ENCODE data around the gene GALNTL6.
"Not testable (repeated sequence)": the region's sequence is repeated elsewhere in the genome, so short reads cannot be mapped to it uniquely, and the experiment has no call there.

The GALNTL6 gene

DNA sequence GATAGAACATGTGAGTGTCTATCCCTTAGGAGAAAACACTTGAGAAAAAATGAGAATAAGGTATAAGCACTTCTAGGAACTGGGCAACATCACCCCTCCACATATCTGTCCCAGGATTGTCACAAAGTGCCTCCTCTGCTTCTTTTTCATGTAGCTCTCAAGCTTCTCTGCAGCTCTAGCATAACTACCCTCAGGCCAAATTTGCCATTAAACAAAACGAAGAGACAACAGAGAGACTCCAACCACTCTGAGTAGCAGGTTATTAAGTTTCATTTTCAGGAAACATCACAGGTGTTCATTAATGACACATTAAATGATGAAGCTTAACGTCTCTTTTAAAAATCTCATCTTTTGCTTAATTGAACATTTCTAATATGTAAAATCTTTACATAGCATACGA is 580.0 kb downstream of the GALNTL6 start:
- no peak for DNase-seq (ENCODE audit: low spot score)

DNA sequence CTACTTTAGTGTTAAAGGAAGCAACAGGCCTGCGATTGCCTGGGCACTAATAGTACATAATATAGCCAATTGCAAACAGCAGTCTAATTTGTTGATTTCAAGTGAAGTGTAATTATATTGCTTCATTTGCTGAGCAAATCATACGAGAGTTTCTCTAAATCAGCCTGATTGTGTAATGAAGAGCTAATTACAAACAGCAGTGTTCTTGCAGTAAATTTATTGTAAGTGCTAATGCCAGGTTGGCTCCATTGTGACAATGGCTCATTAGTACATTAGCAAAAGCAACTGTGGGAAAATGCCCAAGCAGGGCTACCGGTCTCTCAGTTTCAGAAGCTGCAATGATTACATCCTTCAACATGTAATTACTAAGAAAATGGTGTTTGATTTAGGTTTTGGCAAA is 591.5 kb downstream of the GALNTL6 start:
- no peak for DNase-seq (ENCODE audit: low spot score)

DNA sequence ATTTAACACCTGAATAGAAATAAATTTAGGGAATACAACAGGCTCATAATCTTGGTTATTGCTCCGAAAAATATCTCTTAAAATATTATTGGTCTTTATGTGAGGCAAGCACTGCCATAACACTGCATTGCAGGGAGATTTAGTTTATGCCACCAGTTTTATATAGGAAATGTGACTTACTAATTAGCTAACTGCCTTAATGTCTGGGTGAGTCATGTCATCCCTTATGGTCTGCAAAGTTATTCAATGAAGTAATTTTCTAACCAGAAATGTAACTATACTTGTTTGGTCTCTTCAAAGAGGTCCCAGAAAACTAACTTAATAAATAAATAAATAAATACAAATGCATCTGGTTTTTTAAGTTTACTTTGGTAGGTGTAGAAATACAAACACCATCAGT is 597.2 kb downstream of the GALNTL6 start:
- no peak for DNase-seq (ENCODE audit: low spot score)

DNA sequence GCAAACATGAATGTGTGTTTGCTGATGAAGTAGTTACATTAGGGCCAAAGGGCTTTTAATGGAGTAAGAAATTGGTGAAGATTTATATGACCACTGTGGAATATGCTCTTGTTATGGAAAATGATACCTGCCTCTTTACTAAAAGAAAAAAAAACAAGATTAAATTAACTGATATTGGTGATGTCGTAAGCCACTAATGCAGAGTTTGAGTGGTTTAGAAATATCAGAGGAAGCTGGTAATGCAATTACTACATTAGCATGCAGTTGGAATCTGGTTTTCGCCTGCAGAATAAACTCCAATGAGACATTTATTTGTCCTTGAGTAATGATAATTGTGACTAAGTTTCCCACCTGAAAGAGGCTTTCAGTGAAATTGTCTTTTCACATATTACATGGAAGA is 597.9 kb downstream of the GALNTL6 start:
- no peak for DNase-seq (ENCODE audit: low spot score)

DNA sequence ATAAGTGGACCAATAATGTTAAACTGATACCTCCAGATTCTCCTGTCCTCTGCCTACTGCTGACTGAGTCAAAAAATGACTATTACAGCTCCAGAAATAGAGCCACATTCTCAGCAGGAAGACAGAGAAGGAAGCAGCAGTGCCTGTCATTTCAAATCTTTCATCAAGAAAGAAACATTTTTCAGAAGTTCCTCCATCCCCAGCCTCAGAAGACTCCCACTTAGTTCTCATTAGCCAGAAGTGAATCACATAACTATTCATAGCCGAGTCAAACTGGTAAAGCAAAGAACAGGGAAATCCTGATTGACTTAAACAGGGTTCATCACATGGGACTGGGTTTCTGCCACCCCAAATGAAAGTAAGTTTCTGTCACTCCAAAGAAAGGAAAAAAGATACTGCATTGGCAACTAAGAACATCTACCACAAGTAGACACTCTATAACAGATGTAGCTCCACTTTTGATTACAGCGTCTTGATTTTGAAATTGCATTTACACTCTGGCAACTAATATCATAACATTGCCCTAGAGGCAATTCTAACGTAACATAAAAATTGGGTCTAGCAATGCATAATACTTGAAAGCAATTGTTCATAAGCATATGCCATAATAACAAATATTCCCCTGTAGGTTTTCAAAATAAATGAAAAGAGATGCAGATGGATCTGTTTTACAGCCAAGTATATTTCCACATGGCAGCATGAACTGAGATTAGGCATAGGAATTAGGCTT is 599.8 kb downstream of the GALNTL6 start:
- no peak for DNase-seq (ENCODE audit: low spot score)

DNA sequence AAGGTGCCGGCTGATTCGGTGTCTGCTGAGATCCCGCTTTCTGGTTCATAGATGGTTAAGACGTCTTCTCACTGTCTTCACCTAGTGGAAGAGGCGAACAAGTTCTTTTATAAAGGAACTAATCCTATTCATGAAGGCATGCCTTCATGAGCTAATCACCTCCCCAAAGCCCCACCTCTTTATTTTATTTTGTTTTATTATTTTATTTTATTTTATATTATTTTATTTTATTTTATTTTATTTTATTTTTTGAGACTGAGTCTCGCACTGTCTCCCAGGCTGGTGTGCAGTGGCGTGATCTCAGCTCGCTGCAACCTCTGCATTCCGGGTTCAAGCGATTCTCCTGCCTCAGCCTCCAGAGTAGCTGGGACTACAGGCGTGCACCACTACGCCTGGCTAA is 615.8 kb downstream of the GALNTL6 start:
- not testable (repeated sequence) for DNase-seq (ENCODE audit: low spot score)

DNA sequence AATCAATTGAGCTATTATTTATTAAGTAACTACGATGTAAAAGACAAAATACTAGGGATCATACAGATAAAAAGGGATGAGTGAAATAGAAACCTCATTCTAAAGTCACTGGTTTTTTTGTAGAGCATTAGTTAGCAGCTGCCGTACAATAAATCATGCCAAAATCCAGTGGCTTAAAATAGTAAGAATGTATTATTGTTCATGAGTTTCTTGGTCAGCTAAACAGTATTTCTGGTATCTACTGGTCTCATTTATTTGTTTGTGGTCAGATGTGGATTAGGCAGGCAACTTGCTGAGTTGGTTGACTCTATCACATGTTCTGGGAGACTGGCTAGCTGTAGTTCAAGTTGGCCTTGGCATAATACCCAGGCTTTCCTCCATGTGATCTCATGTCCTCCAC is 667.3 kb downstream of the GALNTL6 start:
- no peak for DNase-seq (ENCODE audit: low spot score)

DNA sequence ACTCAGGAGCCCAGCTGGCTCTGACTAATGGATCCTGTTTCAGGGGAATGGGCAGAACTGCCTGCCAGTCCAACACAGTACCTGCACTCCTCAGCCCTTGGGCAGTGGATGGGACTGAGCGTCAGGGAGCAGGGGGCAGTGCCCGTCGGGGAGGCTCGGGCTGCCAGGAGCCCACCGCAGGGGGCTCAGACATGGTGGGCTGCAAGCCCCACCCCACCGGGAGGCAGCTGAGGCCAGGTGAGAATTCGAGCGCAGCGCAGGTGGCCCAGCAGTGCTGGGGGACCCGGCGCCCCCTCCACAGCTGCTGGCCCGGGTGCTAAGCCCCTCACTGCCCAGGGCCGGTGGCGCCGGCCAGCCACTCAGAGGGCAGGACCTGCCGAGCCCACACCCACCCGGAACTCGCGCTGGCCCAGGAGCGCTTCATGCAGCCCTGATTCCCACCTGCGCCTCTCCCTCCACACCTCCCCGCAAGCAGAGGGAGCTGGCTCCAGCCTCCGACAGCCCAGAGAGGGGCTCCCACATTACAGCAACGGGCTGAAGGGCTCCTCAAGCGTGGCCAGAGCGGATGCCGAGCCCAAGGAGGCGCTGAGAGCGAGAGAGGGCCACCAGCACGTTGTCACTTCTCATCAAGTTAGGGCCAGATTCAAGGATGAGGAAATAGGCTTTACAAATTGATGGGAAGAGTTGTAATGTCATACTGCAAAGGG is 668.8 kb downstream of the GALNTL6 start:
- no peak for DNase-seq (ENCODE audit: low spot score)

DNA sequence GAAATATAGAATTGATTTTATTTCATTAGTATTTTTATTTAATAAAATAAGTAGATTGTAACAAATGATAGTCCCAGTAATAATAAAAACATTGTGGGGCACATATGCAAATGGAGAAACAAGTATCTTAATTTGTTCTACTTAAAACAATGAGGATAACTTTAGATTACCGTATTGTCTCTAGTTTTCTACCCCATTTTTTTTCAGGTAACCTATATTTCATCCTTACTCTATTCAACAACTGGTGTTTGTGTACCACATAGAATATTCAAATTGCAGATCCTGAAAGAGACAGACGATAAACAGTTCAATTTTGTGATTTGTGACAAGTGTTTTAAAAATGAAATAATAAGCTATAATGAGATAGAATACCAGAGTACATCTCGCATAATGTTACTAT is 671.8 kb downstream of the GALNTL6 start:
- DNase-seq (ENCODE audit: low spot score): no peak

DNA sequence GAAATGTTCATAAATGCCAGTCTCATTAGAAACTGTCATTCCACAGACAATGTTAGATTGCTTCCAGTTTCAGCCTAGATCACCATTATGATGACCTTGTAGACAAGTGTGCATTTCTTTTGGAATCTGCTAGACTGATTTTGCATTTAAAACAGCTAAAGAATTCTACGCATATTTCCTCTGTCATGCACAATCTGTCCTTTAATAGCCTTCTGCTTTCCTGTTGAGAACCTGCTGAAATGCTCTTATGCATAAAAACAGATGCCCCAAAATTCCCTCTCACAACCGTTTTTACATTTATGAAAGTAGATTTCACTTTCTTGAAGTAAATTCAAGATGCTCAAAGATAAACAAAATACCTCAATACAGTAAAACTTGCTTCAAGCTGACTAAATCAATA is 673.3 kb downstream of the GALNTL6 start:
- DNase-seq (ENCODE audit: low spot score): no peak

DNA sequence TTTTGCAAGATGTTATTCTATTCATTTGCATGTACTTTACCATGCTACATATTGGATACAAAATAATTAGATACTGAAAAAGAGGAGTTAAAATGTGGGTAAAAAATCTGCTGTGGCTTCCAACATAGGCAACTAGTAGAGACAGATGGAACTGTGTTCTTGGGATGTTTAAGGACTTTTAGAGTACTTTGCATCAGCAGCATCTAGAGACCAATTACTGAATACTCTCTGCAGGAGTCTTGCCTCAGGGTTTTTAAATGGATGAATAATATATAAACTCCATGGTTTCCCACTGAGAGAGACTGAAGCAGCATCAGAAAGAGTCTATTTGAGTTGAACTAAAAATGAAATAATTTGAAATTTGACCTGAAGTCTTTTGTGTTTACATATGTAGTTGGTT is 676.7 kb downstream of the GALNTL6 start:
- DNase-seq (ENCODE audit: low spot score): peak; percentile 0

DNA sequence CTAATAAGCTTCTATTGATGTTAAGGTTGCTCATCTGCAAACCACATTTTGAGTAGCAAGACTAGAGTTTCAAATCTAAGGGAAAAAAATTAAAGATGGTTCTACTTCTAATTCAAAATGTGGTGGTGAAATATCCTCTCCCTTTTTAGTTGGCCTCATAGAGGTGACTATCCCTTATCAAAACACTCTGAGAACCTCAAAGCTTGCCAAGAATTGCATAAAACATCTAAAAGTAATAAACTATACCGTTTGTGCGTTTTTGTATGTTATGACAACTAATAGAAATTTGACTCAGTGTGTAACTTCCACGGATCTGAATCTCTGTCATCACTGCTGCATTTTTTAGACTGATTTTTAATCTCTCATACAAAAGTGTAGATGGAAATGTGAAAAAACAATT is 682.6 kb downstream of the GALNTL6 start:
- DNase-seq (ENCODE audit: low spot score): peak; percentile 0

DNA sequence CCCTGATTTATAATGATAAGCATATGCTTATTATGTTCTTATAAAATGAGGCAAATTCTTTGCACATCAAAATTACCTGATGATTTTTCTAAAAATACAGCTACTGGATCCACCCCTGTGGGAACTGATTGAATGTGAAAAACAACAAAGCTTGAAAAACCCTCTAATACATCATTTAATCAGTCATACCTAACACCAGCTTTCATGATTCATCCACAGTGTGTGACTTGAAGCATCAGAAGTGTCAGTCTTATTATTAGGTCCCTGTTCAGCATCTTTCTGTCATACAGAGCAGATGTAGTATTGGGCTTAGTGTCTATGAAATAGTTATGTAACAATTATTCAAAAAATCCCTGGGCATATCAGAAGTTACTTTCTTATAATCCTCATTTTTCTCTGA is 684.1 kb downstream of the GALNTL6 start:
- peak; percentile 48 for DNase-seq (ENCODE audit: low spot score)

DNA sequence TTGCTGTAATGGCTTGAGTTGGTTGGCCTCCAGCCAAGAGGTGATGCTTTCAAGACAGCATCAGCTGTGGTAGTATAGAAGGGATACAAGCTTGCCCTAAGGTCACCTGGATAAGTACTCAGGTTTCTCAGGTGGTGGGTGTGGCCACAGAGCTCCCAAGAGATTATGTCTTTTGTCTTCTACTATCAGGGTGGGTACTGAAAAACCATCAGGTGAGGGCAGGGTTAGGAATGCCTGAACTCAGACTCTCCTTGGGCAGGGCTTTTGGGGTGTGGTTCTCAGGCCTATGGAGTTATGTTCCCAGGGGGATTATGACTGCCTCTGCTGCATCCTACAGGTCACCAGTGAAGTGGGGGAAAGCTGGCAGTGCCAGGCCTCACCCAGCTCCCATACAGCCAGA is 700.8 kb downstream of the GALNTL6 start:
- DNase-seq (ENCODE audit: low spot score): no peak

DNA sequence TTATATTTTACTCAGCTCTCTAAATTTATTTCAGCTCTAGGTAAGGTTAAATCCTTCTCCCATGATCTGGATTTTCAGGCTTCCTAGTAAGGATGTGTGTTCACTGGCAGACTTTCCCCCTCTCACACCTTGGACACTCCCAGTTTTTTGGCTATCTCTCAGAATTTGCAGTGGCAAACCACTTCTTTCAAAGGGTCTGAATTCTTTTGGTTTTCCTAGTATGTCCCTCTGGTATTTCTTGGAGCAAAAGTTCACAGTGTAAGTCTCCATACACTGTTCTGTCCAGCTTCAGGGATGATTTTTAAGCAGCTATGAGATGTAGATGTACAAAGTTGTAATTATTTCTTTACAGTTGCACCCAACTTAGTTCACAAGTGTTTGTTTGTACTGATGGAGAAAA is 701.6 kb downstream of the GALNTL6 start:
- DNase-seq (ENCODE audit: low spot score): no peak

DNA sequence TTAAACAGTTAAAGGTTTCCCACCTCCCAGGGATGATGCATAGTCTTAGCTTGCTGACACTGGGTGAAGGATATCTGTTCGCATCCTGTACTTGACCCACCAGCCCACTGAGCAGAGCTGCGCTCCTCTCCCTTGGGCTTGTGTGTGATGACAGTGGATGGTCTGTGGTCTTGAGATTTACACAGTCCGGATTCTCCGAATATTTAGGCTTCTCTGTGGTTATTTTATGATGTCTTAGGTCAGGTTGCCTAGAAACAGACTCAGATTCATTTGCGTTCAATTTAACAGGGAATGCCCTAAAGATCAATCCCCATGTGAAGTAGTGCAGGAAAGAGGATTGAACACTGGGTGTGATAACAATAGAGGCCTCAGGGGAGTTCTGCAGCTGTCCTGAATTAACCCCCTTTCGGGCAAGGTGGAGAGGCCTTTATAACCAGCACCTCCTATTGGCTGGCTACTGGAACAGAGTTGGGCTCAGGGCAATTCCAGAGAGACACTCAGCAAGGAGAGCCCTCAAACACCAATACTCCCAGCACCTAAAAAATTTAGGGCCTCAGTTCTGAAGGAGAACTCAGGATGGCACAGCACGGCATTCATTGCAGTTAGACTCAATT is 702.2 kb downstream of the GALNTL6 start:
- no peak for DNase-seq (ENCODE audit: low spot score)

DNA sequence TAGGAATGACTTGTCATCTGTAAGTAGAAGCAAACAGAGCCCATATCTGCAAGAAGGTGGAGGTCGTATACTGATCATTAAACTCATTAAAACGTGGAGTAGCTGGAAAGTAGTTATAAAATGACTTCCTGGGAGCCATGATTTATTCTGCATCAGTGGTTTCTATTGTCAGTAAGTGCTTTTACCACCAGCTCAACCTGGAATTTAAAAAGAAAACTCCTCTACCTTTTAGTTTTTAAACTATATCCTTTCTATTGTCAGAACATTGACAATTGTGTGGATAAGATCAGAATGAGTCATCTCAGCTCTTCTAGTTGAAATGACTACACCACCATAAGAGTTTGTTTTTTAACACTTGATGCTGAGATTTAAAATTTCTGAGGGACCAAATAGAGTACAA is 704.2 kb downstream of the GALNTL6 start:
- peak; percentile 1 for DNase-seq (ENCODE audit: low spot score)

DNA sequence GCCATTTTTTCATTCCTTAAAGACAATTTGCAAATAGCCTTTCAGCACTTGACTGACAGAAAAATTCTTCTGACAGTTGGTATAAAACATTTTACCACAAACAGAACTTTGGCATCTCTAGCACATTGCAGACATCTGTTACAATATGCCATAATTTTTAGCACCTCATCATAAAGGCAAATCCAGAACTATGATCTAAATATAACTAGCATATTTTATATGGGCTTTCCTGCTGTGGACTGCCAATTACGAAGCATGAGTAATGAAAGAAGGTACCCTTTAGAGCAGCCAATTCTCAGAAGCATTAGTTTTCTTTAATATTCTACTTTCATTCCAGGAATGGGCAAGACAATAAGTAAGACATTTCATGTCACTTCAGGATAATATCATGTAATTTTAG is 708.0 kb downstream of the GALNTL6 start:
- DNase-seq (ENCODE audit: low spot score): no peak

DNA sequence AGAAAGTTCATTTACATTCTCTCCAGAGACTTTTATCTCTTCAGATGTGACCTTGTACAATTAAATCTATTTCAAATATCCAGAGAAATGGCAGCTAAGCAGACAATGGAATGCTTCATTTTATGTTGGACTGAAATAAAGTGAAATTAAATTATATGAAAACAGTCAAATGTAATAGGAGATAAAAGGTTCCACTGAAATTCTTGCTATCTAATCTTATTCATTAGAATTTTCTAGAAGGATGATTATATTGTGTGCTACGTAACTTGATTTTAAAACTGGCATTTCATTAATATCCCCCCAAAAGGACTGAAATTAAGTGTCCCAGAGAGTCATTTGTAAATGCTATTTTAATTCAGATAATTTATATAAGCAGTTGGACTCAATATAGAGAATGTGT is 708.5 kb downstream of the GALNTL6 start:
- no peak for DNase-seq (ENCODE audit: low spot score)

DNA sequence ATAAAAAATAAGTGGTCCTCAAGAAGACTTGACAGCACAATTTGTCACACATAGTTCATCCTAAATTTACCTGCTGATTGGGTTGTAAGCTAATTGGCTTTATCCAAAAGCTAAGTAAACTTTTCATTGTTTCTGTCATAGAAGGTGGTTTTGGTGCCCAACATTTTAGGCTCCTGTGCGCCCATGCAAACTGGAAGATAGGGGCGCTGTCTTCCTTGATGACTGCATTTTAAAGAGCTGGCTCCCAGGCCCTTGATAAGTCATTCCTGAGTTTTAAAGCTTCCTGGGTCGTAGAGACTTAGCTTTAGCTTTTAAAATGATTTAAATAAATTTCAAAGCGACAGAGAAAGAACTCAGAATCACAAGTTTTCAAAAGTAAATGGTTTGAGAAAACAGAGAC is 730.0 kb downstream of the GALNTL6 start:
- DNase-seq (ENCODE audit: low spot score): no peak

DNA sequence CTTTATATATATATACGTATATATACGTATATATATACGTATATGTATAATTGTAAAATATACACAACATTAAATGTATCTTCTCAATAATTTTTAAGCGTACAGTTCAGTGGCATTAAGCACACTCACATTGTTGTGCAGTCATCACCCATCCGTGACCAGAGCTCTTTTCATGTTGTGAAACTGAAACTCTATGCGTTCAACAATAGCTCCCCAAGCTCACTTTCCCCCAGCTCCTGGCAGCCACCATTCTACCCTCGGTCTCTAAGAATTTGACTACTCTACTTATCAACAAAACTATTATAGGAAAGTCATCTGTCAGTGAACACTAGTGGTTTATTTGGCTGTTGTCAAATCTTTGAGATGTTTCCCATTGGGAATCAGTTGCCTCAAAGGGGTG is 733.6 kb downstream of the GALNTL6 start:
- no peak for DNase-seq (ENCODE audit: low spot score)

DNA sequence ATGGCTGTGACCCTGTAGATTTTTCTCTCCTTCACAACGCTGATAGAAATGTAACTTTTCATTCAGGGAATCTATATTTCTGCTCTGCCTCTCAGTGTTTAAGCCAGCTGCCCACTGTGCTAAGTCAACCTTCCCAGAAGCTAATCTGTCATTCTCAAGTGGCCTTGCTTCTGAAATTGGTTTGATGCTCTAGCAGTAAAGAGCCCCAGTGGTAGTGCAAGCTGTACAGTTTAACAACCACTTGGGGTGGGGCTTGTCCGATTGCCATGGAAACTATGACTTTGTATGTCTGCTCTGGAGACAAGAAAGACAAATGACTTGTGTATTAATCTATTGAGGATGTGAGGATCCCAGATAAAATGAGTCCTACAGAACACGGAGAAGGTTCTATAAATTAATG is 734.5 kb downstream of the GALNTL6 start:
- DNase-seq (ENCODE audit: low spot score): no peak

DNA sequence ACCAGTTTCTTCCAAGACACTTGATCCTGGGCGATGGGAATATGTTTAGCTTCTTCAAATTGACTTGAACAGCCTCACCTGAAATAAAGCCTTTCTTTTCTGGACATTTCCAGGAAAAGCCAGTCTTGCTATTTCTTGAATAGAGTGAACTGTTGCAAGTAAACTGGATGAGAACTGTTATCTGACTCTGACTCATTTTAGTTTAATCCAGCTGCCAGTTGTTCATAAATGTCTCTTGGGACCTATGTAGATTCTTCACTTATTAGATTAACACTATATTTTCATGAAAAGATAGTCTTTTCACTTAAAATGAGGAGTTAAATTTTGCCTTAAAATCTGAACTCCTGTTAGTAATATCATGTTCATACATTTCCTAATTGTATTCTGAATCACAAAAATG is 740.0 kb downstream of the GALNTL6 start:
- no peak for DNase-seq (ENCODE audit: low spot score)

DNA sequence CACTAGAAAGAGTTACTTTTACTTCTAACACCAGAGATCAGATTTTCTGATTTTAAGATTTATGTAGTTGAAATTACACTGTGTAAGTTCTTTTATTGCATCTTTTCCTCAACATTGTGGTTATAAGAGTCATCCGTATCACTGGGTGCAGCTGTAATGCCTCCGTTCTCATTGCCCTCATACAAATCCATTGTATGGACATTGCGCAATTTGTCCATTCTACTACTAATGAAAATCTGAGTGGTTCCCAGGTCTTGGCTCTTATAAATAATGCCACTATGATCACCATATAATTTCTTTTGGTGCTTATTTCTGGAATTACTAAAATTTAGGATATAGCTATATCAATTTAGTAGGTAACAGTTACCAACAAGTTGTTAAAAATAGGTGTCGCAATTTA is 741.4 kb downstream of the GALNTL6 start:
- no peak for DNase-seq (ENCODE audit: low spot score)
